Smooth muscle cell (in vitro differentiated cells): ENCODE measurements around the gene ZMYND19. TPM values are rescaled to one million over a fixed set of nuclear protein-coding genes. Genes with fewer than 3 reads are reported as not detected.

Source experiments
- DNase-seq: peaks from one replicate; lab custom pipeline; 2025; ENCODE audit not compliant: unreplicated experiment; lab: John Stamatoyannopoulos, UW
- H2AFZ ChIP-seq: fragments of 200-600 bp; sonication (generic); 2 replicates; pipeline ENCODE4 v1.6.0; 2016; ENCODE audit warnings: antibody characterized with exemption, low read depth, mild to moderate bottlenecking
- H3F3A ChIP-seq: fragments of 200-600 bp; sonication (generic); 2 replicates; pipeline ENCODE4 v1.6.0; 2017; ENCODE audit warnings: antibody characterized with exemption, low read depth
- H3K27ac ChIP-seq: fragments of 200-600 bp; sonication (generic); 2 replicates; pipeline ENCODE4 v1.5.1; 2016; ENCODE audit warnings: low read depth, mild to moderate bottlenecking
- H3K27me3 ChIP-seq: fragments of 200-600 bp; sonication (generic); 2 replicates; pipeline ENCODE4 v1.6.1; 2016; ENCODE audit warnings: low read depth, mild to moderate bottlenecking
- H3K36me3 ChIP-seq: fragments of 200-600 bp; sonication (generic); 2 replicates; pipeline ENCODE4 v1.5.1; 2016; ENCODE audit warnings: low read depth
- H3K4me1 ChIP-seq: fragments of 200-600 bp; sonication (generic); 2 replicates; pipeline ENCODE4 v1.5.1; 2016; ENCODE audit warnings: low read depth
- H3K4me2 ChIP-seq: fragments of 200-600 bp; sonication (generic); 2 replicates; pipeline ENCODE4 v1.6.0; 2016; ENCODE audit warnings: mild to moderate bottlenecking
- H3K4me3 ChIP-seq: fragments of 200-600 bp; sonication (generic); 2 replicates; pipeline ENCODE4 v1.5.1; 2016; ENCODE audit warnings: mild to moderate bottlenecking
- H3K79me2 ChIP-seq: fragments of 200-600 bp; sonication (generic); 2 replicates; pipeline ENCODE4 v1.6.0; 2016; ENCODE audit warnings: low read depth, mild to moderate bottlenecking
- H3K9ac ChIP-seq: fragments of 200-600 bp; sonication (generic); 2 replicates; pipeline ENCODE4 v1.6.0; 2016; ENCODE audit warnings: low read depth
- H3K9me3 ChIP-seq: fragments of 200-600 bp; sonication (generic); replicated peaks from 2 replicates; pipeline ENCODE4 v1.5.1; 2016; ENCODE audit warnings: low read depth
- H4K20me1 ChIP-seq: fragments of 200-600 bp; sonication (generic); 2 replicates; pipeline ENCODE4 v1.6.0; 2016; ENCODE audit warnings: low read depth
- CTCF ChIP-seq: fragments of 200-600 bp; sonication (generic); IDR thresholded peaks from 2 replicates; pipeline ENCODE4 v1.5.1; 2017; ENCODE audit warnings: borderline replicate concordance, mild to moderate bottlenecking, antibody characterized with exemption; ENCODE audit not compliant: insufficient read depth, poor library complexity, severe bottlenecking
- WGBS: methylation state at CpG from one replicate; pipeline ENCODE4 v1.1.7; 2016; ENCODE audit warnings: low lambda C conversion rate; 5-methylcytosine and 5-hydroxymethylcytosine counted together
- polyA plus RNA-seq: library from polyadenylated mRNA; unstranded; fragments of >200 nt; fragmentation: Nextera tagmentation; extraction: Ambion mirVana; gene quantifications from 2 replicates; pipeline ENCODE4 v1.2.1, GENCODE V29; 2016
- total RNA-seq: library from RNA; depleted of rRNA; stranded (reverse); fragments of >200 nt; gene quantifications from 2 replicates; pipeline ENCODE4 v1.2.3, GENCODE V29; 2014

The ZMYND19 gene
- total and polyA plus RNA-seq, 2 experiments from 2014 or later = 16.6 to 37.8 TPM

GRCh38 chr9:137575716-137576411, 14.4 kb downstream of the ZMYND19 start:
- no peaks in the 10 kb centered on the region for H3K9me3 ChIP-seq
- H3K79me2 ChIP-seq = peaks cover 30% of the 10 kb centered on the region
- no peaks in the 10 kb centered on the region for H3F3A ChIP-seq
- no peak overlapping the region for H3K9ac ChIP-seq
- H3K27ac ChIP-seq = no peak overlapping the region
- H2AFZ ChIP-seq = no peak overlapping the region
- peaks cover 12% of the 10 kb centered on the region for H4K20me1 ChIP-seq
- TF ChIP-seq CTCF = no peak
- whole genome bisulfite sequencing = 96% methylated on average over 12 of the region's 12 CpGs
- peaks cover 3% of the 10 kb centered on the region for H3K36me3 ChIP-seq
- no peak overlapping the region for H3K4me3 ChIP-seq
- no peak overlapping the region for H3K4me2 ChIP-seq
- no peaks in the 10 kb centered on the region for H3K27me3 ChIP-seq
- peaks cover 11% of the 10 kb centered on the region for H3K4me1 ChIP-seq
- no peak for DNase-seq

- no peak overlapping the region for H3K4me3 ChIP-seq
- WGBS = 84% methylated on average over 9 of the region's 9 CpGs
- peaks cover 32% of the 10 kb centered on the region for H3K79me2 ChIP-seq
- TF ChIP-seq CTCF = no peak
- H3K27ac ChIP-seq = no peak overlapping the region
- DNase-seq = no peak
- no peak overlapping the region for H3K4me2 ChIP-seq
- no peak overlapping the region for H2AFZ ChIP-seq
- H3K4me1 ChIP-seq = peaks cover 11% of the 10 kb centered on the region
- no peaks in the 10 kb centered on the region for H3K9me3 ChIP-seq
- peaks cover 12% of the 10 kb centered on the region for H4K20me1 ChIP-seq
- H3K27me3 ChIP-seq = no peaks in the 10 kb centered on the region
- no peaks in the 10 kb centered on the region for H3F3A ChIP-seq
- H3K9ac ChIP-seq = no peak overlapping the region
- H3K36me3 ChIP-seq = peaks cover 3% of the 10 kb centered on the region
These were observed 15.0 kb downstream of the ZMYND19 start for GRCh38 chr9:137575364-137575715.

GRCh38 chr9:137574192-137574591, 16.1 kb downstream of the ZMYND19 start:
- no peak for TF ChIP-seq CTCF
- H3K9me3 ChIP-seq = no peaks in the 10 kb centered on the region
- peaks cover 11% of the 10 kb centered on the region for H3K4me1 ChIP-seq
- 94% methylated on average over 10 of the region's 10 CpGs for WGBS
- no peaks in the 10 kb centered on the region for H3K27me3 ChIP-seq
- no peak overlapping the region for H3K4me2 ChIP-seq
- H3K36me3 ChIP-seq = peaks cover 3% of the 10 kb centered on the region
- DNase-seq = no peak
- H4K20me1 ChIP-seq = peaks cover 12% of the 10 kb centered on the region
- H3K9ac ChIP-seq = no peak overlapping the region
- no peak overlapping the region for H3K4me3 ChIP-seq
- no peaks in the 10 kb centered on the region for H3F3A ChIP-seq
- no peak overlapping the region for H3K27ac ChIP-seq
- no peak overlapping the region for H2AFZ ChIP-seq
- H3K79me2 ChIP-seq = peaks cover 35% of the 10 kb centered on the region

- Histone ChIP-seq H3K79me2 (peaks cover 10% of the 10 kb centered on the region), H2AFZ (no peak overlapping the region), H3K9me3 (no peaks in the 10 kb centered on the region), H3K27ac (no peak overlapping the region), H3F3A (no peaks in the 10 kb centered on the region), H3K4me2 (no peak overlapping the region), H4K20me1 (no peaks in the 10 kb centered on the region), H3K9ac (no peak overlapping the region), H3K4me1 (no peaks in the 10 kb centered on the region), H3K27me3 (no peaks in the 10 kb centered on the region), H3K36me3 (peaks cover 3% of the 10 kb centered on the region), H3K4me3 (no peak overlapping the region)
- DNase-seq = no peak
- no peak for TF ChIP-seq CTCF
- over 99% methylated on average over 3 of the region's 3 CpGs for WGBS
These were observed 19.7 kb downstream of the ZMYND19 start for GRCh38 chr9:137570566-137570965.
